RWPE2 (cell line): Measurements from ENCODE around the gene FTO.

ENCODE experiments used
- ATAC-seq: fragments of 200-7000 bp; cut with Tn5 transposase; 3 replicates; pipeline ENCODE4 v1.9.1; 2021; ENCODE audit warnings: low read depth
- DNase-seq: peaks from one replicate; pipeline ENCODE4 v3.0.0-alpha.2; 2020; ENCODE audit warnings: low spot score
- H3K27ac ChIP-seq: fragments of 450-650 bp; 2 replicates; pipeline ENCODE4 v1.5.1; 2017; ENCODE audit warnings: mild to moderate bottlenecking; ENCODE audit not compliant: poor library complexity, severe bottlenecking
- H3K27me3 ChIP-seq: fragments of 250-450 bp; sonication (Bioruptor Pico); 2 replicates; pipeline ENCODE4 v1.5.1; 2021; ENCODE audit warnings: mild to moderate bottlenecking, moderate library complexity; ENCODE audit not compliant: insufficient read depth, poor library complexity, severe bottlenecking
- H3K36me3 ChIP-seq: fragments of 250-450 bp; sonication (Bioruptor Pico); 2 replicates; pipeline ENCODE4 v1.5.1; 2020; ENCODE audit warnings: low read depth, mild to moderate bottlenecking, moderate library complexity
- H3K4me1 ChIP-seq: fragments of 250-450 bp; sonication (Bioruptor Pico); 2 replicates; pipeline ENCODE4 v1.5.1; 2021; ENCODE audit warnings: mild to moderate bottlenecking, moderate library complexity; ENCODE audit not compliant: insufficient read depth, poor library complexity, severe bottlenecking
- H3K4me3 ChIP-seq: fragments of 250-450 bp; sonication (Bioruptor Pico); 2 replicates; pipeline ENCODE4 v1.5.1; 2021; ENCODE audit warnings: mild to moderate bottlenecking, moderate library complexity; ENCODE audit not compliant: severe bottlenecking
- H3K9me3 ChIP-seq: fragments of 250-450 bp; sonication (Bioruptor Pico); 2 replicates; pipeline ENCODE4 v1.5.1; 2021; ENCODE audit warnings: mild to moderate bottlenecking, moderate library complexity; ENCODE audit not compliant: severe bottlenecking
- CTCF ChIP-seq: fragments of 450-650 bp; IDR thresholded peaks from one replicate; pipeline ENCODE4 v1.5.1; 2017; ENCODE audit warnings: mild to moderate bottlenecking, moderate library complexity; ENCODE audit not compliant: poor library complexity, severe bottlenecking

The FTO gene

GRCh38 chr16:53713403-53714204, 9.6 kb downstream of the FTO start:
- no peak overlapping the region for H3K27ac ChIP-seq
- H3K36me3 ChIP-seq: peaks cover 4% of the 10 kb centered on the region; the same call in 1 of the 2 replicates
- no peak for TF ChIP-seq CTCF
- no peak overlapping the region for H3K4me3 ChIP-seq
- no peaks in the 10 kb centered on the region for H3K4me1 ChIP-seq
- peaks cover 3% of the 10 kb centered on the region for H3K9me3 ChIP-seq
- DNase-seq (no peak), ATAC-seq (no peak)
- H3K27me3 ChIP-seq: no peaks in the 10 kb centered on the region

- no peaks in the 10 kb centered on the region for H3K27me3 ChIP-seq
- DNase-seq (no peak), ATAC-seq (no peak)
- H3K4me1 ChIP-seq: no peaks in the 10 kb centered on the region
- peaks cover 4% of the 10 kb centered on the region; the same call in 1 of the 2 replicates for H3K36me3 ChIP-seq
- no peak for TF ChIP-seq CTCF
- H3K27ac ChIP-seq: no peak overlapping the region
- H3K4me3 ChIP-seq: no peak overlapping the region
- peaks cover 3% of the 10 kb centered on the region for H3K9me3 ChIP-seq
Measured at GRCh38 chr16:53714205-53715022, 10.5 kb downstream of the FTO start.

- no peaks in the 10 kb centered on the region for H3K27me3 ChIP-seq
- H3K4me3 ChIP-seq: no peak overlapping the region
- DNase-seq (no peak), ATAC-seq (no peak)
- no peak for TF ChIP-seq CTCF
- H3K36me3 ChIP-seq: peaks cover 4% of the 10 kb centered on the region; the same call in 1 of the 2 replicates
- no peaks in the 10 kb centered on the region for H3K4me1 ChIP-seq
- H3K9me3 ChIP-seq: peaks cover 3% of the 10 kb centered on the region
- no peak overlapping the region for H3K27ac ChIP-seq
Measured at GRCh38 chr16:53715023-53715384, 11.0 kb downstream of the FTO start.

GRCh38 chr16:53717577-53717976, 13.6 kb downstream of the FTO start:
- no peaks in the 10 kb centered on the region for H3K36me3 ChIP-seq
- H3K4me1 ChIP-seq: no peaks in the 10 kb centered on the region
- peaks cover 3% of the 10 kb centered on the region for H3K9me3 ChIP-seq
- no peak overlapping the region for H3K4me3 ChIP-seq
- no peak for ATAC-seq
- H3K27me3 ChIP-seq: no peaks in the 10 kb centered on the region
- DNase-seq: no peak
- no peak for TF ChIP-seq CTCF
- H3K27ac ChIP-seq: no peak overlapping the region
